ENCODE results near the gene POPDC2. TPM values are rescaled to one million over a fixed set of nuclear protein-coding genes. Genes with fewer than 3 reads are reported as not detected.

The POPDC2 gene
- total RNA-seq, 1 experiment from 2014 or later, result 0.93 TPM

GRCh38 chr3:119657887-119658702 lies 2.3 kb downstream of the POPDC2 start:
- no peaks in the 10 kb centered on the region for H3K9me3 Mint-ChIP-seq (ENCODE audit: unreplicated experiment)
- no peak overlapping the region for H3K27ac Mint-ChIP-seq (ENCODE audit: low read depth, unreplicated experiment)
- H3K36me3 Mint-ChIP-seq (ENCODE audit: insufficient read depth, unreplicated experiment), result no peaks in the 10 kb centered on the region
- H3K4me1 Mint-ChIP-seq (ENCODE audit: insufficient read depth, unreplicated experiment), result peaks cover 9% of the 10 kb centered on the region
- intact Hi-C loops (cut with micrococcal nuclease), result no loop called here
- POLR2A ChIA-PET, result interaction anchor here (0.6 to 1.3 kb wide), 3 partner anchors 17 to 1679 kb away, joined by 3 to 6 read pairs (median 3); no protein-coding TSS in a partner anchor
- CTCF ChIA-PET, result interaction anchor here (0.5 to 0.8 kb wide), 3 partner anchors 8 to 505 kb away, joined by 3 to 5 read pairs (median 3); no protein-coding TSS in a partner anchor
- DNase-seq (ENCODE audit: unreplicated experiment), result no peak
- TF ChIP-seq CTCF (IDR thresholded peaks at IDR 0.05; ENCODE audit: unreplicated experiment), result no peak
- no peaks in the 10 kb centered on the region for H3K27me3 Mint-ChIP-seq (ENCODE audit: insufficient read depth, unreplicated experiment)
- BruUV-seq (replicated peaks), result no TSS peak
- no peak overlapping the region for H3K4me3 Mint-ChIP-seq (ENCODE audit: unreplicated experiment)

- ChIA-PET POLR2A (no interaction called here), CTCF (no interaction called here)
- H3K27ac Mint-ChIP-seq (ENCODE audit: low read depth, unreplicated experiment), result no peak overlapping the region
- H3K27me3 Mint-ChIP-seq (ENCODE audit: insufficient read depth, unreplicated experiment), result no peaks in the 10 kb centered on the region
- intact Hi-C loops (cut with micrococcal nuclease), result no loop called here
- H3K4me1 Mint-ChIP-seq (ENCODE audit: insufficient read depth, unreplicated experiment), result peaks cover 5% of the 10 kb centered on the region
- TF ChIP-seq CTCF (IDR thresholded peaks at IDR 0.05; ENCODE audit: unreplicated experiment), result no peak
- no peak for DNase-seq (ENCODE audit: unreplicated experiment)
- H3K36me3 Mint-ChIP-seq (ENCODE audit: insufficient read depth, unreplicated experiment), result no peaks in the 10 kb centered on the region
- H3K4me3 Mint-ChIP-seq (ENCODE audit: unreplicated experiment), result no peak overlapping the region
- no TSS peak for BruUV-seq (replicated peaks)
- no peaks in the 10 kb centered on the region for H3K9me3 Mint-ChIP-seq (ENCODE audit: unreplicated experiment)
These were observed 6.5 kb downstream of the POPDC2 start for GRCh38 chr3:119653876-119654275.

GRCh38 chr3:119652306-119653033 lies 7.9 kb downstream of the POPDC2 start:
- DNase-seq (ENCODE audit: unreplicated experiment), result no peak

More at GRCh38 chr3:119652306-119653033, 7.9 kb downstream of the POPDC2 start:
- Mint-ChIP-seq H3K27me3 (ENCODE audit: insufficient read depth, unreplicated experiment) (no peaks in the 10 kb centered on the region), H3K4me3 (ENCODE audit: unreplicated experiment) (no peak overlapping the region), H3K4me1 (ENCODE audit: insufficient read depth, unreplicated experiment) (peaks cover 5% of the 10 kb centered on the region), H3K36me3 (ENCODE audit: insufficient read depth, unreplicated experiment) (no peaks in the 10 kb centered on the region), H3K27ac (ENCODE audit: low read depth, unreplicated experiment) (no peak overlapping the region), H3K9me3 (ENCODE audit: unreplicated experiment) (no peaks in the 10 kb centered on the region)
- BruUV-seq (replicated peaks), result no TSS peak
- intact Hi-C loops (cut with micrococcal nuclease), result no loop called here
- ChIA-PET CTCF (no interaction called here), POLR2A (no interaction called here)
- TF ChIP-seq CTCF (IDR thresholded peaks at IDR 0.05; ENCODE audit: unreplicated experiment), result no peak

Data from MCF 10A (cell line).